KG1 (cell line): ENCODE measurements around the gene MAPK9.

ENCODE experiments used
- DNase-seq: peaks from one replicate; lab custom pipeline; 2025; lab: John Stamatoyannopoulos, UW

Gene MAPK9

GRCh38 chr5:180291943-180292831 lies at the start of gene MAPK9:
TSS of gene MAPK9 (minus strand) at chr5:180292083. CDS start at chr5:180280561, 11,522 bp downstream.
- DNase-seq: peak; percentile 72

GRCh38 chr5:180341595-180341994 lies 49.7 kb upstream of the MAPK9 start:
- DNase-seq: no peak

GRCh38 chr5:180340856-180341255 lies 49.0 kb upstream of the MAPK9 start:
- no peak for DNase-seq

- DNase-seq: no peak
Observed at GRCh38 chr5:180339583-180340183, 47.8 kb upstream of the MAPK9 start.

GRCh38 chr5:180338001-180338707 lies 46.3 kb upstream of the MAPK9 start:
- DNase-seq: no peak

GRCh38 chr5:180336234-180337020 lies 44.5 kb upstream of the MAPK9 start:
- no peak for DNase-seq

GRCh38 chr5:180335614-180336233 lies 43.8 kb upstream of the MAPK9 start:
- no peak for DNase-seq

- no peak for DNase-seq
Observed at GRCh38 chr5:180334751-180335613, 43.1 kb upstream of the MAPK9 start.

- no peak for DNase-seq
Observed at GRCh38 chr5:180334176-180334575, 42.3 kb upstream of the MAPK9 start.

GRCh38 chr5:180333661-180334060 lies 41.8 kb upstream of the MAPK9 start:
- no peak for DNase-seq

GRCh38 chr5:180332861-180333260 lies 41.0 kb upstream of the MAPK9 start:
- DNase-seq: no peak

- no peak for DNase-seq
Observed at GRCh38 chr5:180332051-180332517, 40.2 kb upstream of the MAPK9 start.

- DNase-seq: no peak
Observed at GRCh38 chr5:180331647-180331950, 39.7 kb upstream of the MAPK9 start.

- no peak for DNase-seq
Observed at GRCh38 chr5:180330810-180331646, 39.1 kb upstream of the MAPK9 start.

- DNase-seq: no peak
Observed at GRCh38 chr5:180330270-180330648, 38.4 kb upstream of the MAPK9 start.

GRCh38 chr5:180329606-180330269 lies 37.9 kb upstream of the MAPK9 start:
- DNase-seq: no peak

- no peak for DNase-seq
Observed at GRCh38 chr5:180329138-180329435, 37.2 kb upstream of the MAPK9 start.

- peak; percentile 55 for DNase-seq
Observed at GRCh38 chr5:180328296-180329137, 36.6 kb upstream of the MAPK9 start.
